ENCODE measurements around the gene LRAT. TPM values are rescaled to one million over a fixed set of nuclear protein-coding genes. Genes with fewer than 3 reads are reported as not detected.

Gene LRAT
- total and polyA plus RNA-seq, 2 of the 8 experiments (the other 6 are each of a cell fraction or from before 2014, with no cell fraction given) = 4.3 to 10.3 TPM

DNA sequence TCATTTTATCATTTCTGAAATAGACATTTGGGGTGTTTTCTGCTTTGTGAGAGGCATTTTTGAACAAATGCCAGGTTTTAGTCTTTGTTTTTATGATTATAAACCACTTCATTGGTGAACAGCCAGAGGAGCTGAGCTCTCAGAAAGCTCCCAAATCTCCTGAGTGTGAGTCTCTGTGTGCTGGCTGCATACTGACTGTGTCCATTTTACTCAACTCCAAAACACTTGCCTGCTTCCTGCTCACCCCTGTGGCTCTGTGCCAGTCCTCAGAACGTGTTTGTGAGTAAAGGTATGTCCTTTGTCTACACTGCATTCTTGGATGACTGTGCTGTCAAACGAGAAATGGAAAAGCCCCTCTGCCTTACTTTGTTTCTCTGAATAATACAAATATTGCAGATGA is 5.4 kb upstream of the LRAT start (continued):
- no peak for TF ChIP-seq CTBP2 (IDR thresholded peaks at IDR 0.05; ENCODE audit: borderline replicate concordance, insufficient read depth, insufficient read length, low read length)
- TF ChIP-seq ZNF274 (IDR thresholded peaks at IDR 0.05; ENCODE audit: borderline replicate concordance, extremely low read depth, low read length) = no peak
- TF ChIP-seq TAF1 (IDR thresholded peaks at IDR 0.05; ENCODE audit: low read depth, low read length) = no peak
- no peak for TF ChIP-seq KDM1A (IDR thresholded peaks at IDR 0.05; ENCODE audit: borderline replicate concordance, low read length)
- TF ChIP-seq BCL11A (IDR thresholded peaks at IDR 0.05; ENCODE audit: low read depth in 2 of 2, low read length in 2 of 2) = no peak
- no peak for TF ChIP-seq KDM5A (IDR thresholded peaks at IDR 0.05; ENCODE audit: low read length)
- TF ChIP-seq MAFK (IDR thresholded peaks at IDR 0.05; ENCODE audit: low read depth, low read length) = no peak
